GM12875 (cell line): ENCODE measurements around the gene FAM131A.

ENCODE experiments used
- H3K4me3 ChIP-seq: one replicate; pipeline ENCODE4 v1.5.1; 2011; ENCODE audit warnings: low read depth, low read length, control low read depth
- CTCF ChIP-seq: IDR thresholded peaks from 2 replicates; pipeline ENCODE4 v1.5.1; 2011; ENCODE audit warnings: low read depth, mild to moderate bottlenecking, control low read depth, inconsistent platforms, low read length, moderate library complexity, borderline replicate concordance; ENCODE audit not compliant: insufficient read depth

The FAM131A gene

DNA sequence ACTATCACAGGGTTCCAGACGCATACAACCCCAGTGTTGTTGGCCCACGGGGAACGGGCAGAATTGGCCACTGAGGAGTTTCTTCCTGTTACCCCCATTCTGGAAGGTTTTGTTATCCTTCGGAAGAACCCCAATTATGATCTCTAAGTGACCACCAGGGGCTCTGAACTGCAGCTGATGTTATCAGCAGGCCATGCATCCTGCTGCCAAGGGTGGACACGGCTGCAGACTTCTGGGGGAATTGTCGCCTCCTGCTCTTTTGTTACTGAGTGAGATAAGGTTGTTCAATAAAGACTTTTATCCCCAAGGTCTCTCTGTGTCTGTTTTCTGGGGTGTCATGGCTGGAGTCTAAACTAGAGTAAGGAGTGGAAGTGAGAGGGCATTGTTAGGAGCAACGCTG is 28.7 kb upstream of the FAM131A start:
- no peak for TF ChIP-seq CTCF
- no peak overlapping the region for H3K4me3 ChIP-seq

DNA sequence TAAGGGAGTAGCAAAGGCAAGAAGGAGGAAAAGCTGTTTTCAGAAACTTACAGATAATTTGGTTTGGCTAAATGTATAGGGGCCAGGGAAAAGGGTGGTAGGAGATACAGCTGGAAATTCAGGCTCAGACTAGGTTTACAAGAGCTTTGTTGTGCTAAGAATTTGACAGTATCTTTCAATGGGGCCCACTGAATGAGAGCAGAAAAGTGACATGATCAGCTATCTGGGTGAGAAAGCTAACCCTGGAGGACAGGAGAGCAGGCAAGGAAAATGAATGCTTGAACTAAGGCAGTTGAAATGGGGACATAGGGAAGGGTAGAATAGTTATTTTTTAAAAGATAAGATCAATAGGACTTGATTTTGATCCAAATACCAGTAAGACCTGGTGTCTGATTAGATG is 25.8 kb upstream of the FAM131A start:
- no peak for TF ChIP-seq CTCF
- H3K4me3 ChIP-seq: no peak overlapping the region

- no peak for TF ChIP-seq CTCF
- H3K4me3 ChIP-seq: peak within 1 kb of the TSS; percentile 88
Observed at GRCh38 chr3:184314363-184314699, 23.1 kb upstream of the FAM131A start, which contains the start of gene EIF4G1. Gene EIF4G1, plus strand, starts transcription at chr3:184314606. Its CDS starts 1,191 bp downstream, at chr3:184315797.

GRCh38 chr3:184314700-184315542 is 22.5 kb upstream of the FAM131A start:
- H3K4me3 ChIP-seq: peak overlapping the region; percentile 88
- TF ChIP-seq CTCF: no peak

DNA sequence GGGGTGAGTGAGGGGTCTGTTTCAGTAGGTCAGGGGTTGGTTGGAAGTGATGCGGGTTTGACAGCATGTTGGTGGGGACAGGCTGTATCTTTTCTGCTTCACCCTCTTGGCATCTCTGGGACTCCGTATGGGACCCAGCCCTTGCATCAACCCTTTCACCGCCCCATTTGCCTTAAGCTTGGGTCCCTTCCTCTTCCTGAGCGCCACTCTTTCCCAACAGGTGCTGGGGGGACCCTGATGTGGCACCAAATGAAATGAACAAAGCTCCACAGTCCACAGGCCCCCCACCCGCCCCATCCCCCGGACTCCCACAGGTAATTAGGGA is 21.9 kb upstream of the FAM131A start:
- peak overlapping the region; percentile 88 for H3K4me3 ChIP-seq
- TF ChIP-seq CTCF: no peak

- H3K4me3 ChIP-seq: peak overlapping the region; percentile 88
- TF ChIP-seq CTCF: no peak
Observed at GRCh38 chr3:184315871-184316661, 21.3 kb upstream of the FAM131A start.
